ENCODE data around the gene CHTF8.

DNA sequence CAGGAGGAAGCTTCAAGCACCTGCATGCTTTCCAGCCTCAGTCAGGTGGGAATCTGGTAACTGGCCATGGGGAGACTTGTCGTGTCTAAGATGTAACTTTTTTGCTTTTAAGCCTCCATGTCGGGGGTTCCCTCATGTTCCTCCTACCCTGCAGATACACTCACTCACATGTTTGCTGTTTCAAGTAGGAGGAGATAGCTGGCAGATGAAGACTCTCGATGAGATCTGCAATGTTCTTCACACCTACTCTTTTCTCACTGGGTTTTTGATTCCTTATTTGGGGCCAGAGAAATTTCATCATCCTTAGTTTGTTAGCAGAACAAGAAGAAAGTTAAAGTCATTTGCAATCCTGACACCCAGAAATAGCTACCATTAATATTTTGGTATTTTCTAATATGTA is 24.8 kb upstream of the CHTF8 start:
- TF ChIP-seq, protein P1, sequence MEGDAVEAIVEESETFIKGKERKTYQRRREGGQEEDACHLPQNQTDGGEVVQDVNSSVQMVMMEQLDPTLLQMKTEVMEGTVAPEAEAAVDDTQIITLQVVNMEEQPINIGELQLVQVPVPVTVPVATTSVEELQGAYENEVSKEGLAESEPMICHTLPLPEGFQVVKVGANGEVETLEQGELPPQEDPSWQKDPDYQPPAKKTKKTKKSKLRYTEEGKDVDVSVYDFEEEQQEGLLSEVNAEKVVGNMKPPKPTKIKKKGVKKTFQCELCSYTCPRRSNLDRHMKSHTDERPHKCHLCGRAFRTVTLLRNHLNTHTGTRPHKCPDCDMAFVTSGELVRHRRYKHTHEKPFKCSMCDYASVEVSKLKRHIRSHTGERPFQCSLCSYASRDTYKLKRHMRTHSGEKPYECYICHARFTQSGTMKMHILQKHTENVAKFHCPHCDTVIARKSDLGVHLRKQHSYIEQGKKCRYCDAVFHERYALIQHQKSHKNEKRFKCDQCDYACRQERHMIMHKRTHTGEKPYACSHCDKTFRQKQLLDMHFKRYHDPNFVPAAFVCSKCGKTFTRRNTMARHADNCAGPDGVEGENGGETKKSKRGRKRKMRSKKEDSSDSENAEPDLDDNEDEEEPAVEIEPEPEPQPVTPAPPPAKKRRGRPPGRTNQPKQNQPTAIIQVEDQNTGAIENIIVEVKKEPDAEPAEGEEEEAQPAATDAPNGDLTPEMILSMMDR (conservative IDR thresholded peaks at IDR 0.05): no peak
- no peak for TF ChIP-seq EZH2 (IDR thresholded peaks at IDR 0.05; ENCODE audit: low read depth)

Measured in PC-9 (cell line).